Gastroesophageal sphincter (tissue), 2 donors: Measurements from ENCODE around the gene SH3RF1.

Experiments
- POLR2A ChIP-seq, 2 donors: fragments of 450-650 bp; IDR thresholded peaks; one replicate each; pipeline ENCODE4 v1.6.1; 2017; ENCODE audit warnings: antibody characterized with exemption in 2 of 2, mild to moderate bottlenecking in 2 of 2, moderate library complexity in 1 of 2
- POLR2AphosphoS5 ChIP-seq: sonication (generic); formaldehyde crosslinking; IDR thresholded peaks from one replicate; pipeline ENCODE4 v1.6.1; 2017; ENCODE audit warnings: antibody characterized with exemption

- no peak for TF ChIP-seq POLR2A (IDR thresholded peaks at IDR 0.05)
- no peak for TF ChIP-seq POLR2AphosphoS5
Observed at GRCh38 chr4:169144061-169144600, 126.6 kb downstream of the SH3RF1 start.
